Dedifferentiated amniotic fluid mesenchymal stem cell (primary cell): ENCODE results near the gene NHEJ1.
A peak's percentile ranks its signal among the peaks of the same experiment; 100 is the strongest.

Experiments
- DNase-seq: peaks from one replicate; pipeline ENCODE4 v3.0.0-alpha.2; 2016; ENCODE audit errors: extremely low spot score

The NHEJ1 gene

GRCh38 chr2:219029829-219030165 lies 130.8 kb downstream of the NHEJ1 start:
- peak; percentile 59 for DNase-seq

DNA sequence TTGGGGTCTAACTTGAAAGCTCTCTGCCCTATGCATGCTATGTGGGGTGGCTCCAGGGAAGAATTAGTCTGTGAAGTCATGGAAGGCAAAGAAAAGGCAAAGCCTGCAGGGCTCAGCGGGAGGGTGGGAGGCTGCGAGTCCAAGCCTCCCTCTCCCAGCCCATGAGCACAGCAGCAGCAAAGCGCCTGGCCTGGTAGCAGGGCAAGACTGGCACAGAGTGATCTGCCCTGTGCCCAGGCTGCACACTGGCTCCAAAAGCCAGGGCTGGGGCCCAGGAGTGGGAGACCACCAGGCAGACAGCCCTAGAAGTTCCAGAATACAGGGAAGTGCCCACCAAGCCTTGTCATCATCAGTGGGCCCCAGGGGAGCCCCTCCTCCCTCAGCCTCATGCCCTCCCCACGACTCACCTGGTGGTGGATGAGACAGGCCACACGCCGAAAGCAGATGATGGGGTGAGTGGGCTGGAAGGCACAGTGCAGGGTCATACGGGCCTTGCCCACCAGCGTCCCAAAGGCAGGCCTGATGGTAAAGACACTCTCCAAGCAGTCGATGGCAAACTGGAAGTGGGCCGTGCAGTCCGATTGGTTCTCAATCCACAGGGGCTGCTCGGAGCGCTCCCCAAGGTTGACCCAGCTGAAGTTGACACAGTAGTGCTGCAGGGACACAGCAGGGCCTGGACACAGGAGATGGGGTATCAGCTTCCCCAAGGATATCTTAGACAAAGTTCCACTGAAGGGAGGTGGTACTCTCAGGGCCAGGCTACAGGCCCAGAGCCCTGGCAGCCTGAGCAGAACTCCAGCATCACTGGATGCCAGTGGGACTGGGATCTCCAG lies 131.4 kb downstream of the NHEJ1 start:
- no peak for DNase-seq

- DNase-seq, result no peak
Measured at GRCh38 chr2:219028141-219028540, 132.5 kb downstream of the NHEJ1 start.

GRCh38 chr2:219027511-219028055 lies 133.0 kb downstream of the NHEJ1 start:
- no peak for DNase-seq

DNA sequence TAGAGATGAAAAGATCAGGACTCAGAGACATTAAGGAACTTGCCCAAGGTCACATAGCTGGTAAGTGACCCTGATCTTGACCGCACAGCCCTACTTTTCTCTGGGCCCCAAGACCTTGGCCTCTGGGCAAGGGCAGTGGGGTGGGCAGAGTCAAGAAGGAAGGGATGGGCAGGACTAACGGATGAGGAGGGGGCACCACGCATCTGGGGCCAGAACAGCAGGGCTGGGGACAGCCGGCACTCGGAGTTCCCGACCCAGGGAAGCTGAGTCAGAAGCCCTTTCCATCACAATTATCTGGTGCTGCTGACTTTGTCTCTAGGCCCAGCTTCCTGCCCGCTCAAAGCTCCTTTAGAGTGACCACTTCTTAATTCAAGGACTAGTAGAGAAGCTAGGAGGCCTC lies 133.7 kb downstream of the NHEJ1 start:
- DNase-seq, result no peak

GRCh38 chr2:219025637-219026585 lies 134.7 kb downstream of the NHEJ1 start:
- no peak for DNase-seq
